DMS79 (cell line): ENCODE results near the gene F11.
"Not testable (repeated sequence)": the region's sequence is repeated elsewhere in the genome, so short reads cannot be mapped to it uniquely, and the experiment has no call there.

Experiments used
- DNase-seq: peaks from one replicate; lab custom pipeline; 2025; lab: John Stamatoyannopoulos, UW

Gene F11

DNA sequence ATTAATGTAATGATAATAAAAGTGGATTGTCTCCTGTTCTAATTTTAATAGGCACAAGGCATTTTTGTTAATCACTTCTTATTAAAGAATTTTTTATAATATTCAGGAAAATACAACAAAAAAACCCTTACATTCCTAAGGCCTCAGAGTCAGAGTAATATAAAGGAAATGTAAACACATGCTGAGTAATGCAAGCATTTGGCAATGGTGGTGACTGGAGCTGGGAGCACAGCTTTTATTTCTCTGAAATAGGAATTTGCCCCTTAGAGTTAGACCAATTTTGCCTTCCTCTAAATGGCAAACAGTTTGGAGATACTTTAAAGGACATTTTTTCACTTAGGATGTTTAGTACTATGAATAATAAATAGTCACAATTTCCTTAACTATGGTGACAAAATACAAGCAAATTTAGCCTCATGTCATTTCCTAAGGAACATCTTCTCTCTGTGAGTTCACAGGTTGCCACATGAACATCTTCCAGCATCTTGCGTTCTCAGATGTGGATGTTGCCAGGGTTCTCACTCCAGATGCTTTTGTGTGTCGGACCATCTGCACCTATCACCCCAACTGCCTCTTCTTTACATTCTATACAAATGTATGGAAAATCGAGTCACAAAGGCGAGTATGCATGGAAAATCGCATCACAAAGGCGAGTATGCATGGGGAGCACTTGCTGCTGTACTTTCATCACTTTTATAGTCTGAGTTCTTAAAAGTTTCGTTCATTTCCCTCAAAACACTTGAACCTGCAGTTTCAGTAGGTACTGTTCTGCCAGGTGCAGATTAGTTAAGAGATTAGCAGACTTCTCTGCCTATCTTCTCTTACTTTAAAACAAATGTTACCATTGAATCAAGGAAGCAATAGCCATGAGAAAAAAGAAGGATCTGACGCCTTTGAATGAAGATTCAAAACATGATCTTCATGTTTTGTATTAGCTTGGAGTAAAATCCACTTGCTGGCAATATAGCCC, 15.9 kb upstream of the F11 start:
- DNase-seq: no peak

DNA sequence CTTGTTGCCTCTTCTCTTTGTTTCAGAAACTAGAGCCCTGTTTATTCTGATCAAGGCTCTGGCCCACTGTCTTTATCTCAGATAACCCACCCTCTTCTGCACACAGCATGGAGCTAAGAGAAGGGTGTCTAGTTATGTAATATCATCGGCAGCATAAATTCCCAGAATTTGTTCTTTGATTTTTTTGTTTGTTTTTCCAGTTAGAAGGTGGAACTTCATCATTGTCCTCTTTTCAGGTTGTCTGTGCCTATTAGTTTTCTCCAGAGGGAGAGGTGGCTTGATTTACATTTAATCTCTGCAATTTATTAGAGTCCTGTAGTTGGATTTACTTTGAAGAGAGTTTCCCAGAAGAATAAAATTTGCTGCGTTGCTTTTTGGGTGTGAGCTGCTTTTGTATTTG, 15.2 kb upstream of the F11 start:
- DNase-seq: no peak

DNA sequence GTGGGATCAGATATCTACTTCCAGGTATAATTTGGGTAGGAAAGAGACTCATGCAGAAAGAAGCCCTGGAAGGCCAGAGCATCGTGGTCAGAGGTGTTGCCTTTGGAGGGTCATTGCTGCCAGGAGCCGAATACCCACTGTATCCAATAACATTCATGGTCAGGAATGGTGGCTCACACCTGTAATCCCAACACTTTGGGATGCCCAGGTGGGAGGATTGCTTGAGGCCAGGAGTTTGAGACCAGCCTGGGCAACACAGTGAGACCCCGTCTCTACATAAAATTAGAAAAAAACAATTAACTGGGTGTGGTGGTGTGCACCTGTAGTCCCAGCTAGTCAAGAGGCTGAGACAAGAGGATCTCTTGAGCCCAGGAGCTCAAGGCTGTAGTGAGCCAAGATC, 10.9 kb upstream of the F11 start:
- DNase-seq: no peak

DNA sequence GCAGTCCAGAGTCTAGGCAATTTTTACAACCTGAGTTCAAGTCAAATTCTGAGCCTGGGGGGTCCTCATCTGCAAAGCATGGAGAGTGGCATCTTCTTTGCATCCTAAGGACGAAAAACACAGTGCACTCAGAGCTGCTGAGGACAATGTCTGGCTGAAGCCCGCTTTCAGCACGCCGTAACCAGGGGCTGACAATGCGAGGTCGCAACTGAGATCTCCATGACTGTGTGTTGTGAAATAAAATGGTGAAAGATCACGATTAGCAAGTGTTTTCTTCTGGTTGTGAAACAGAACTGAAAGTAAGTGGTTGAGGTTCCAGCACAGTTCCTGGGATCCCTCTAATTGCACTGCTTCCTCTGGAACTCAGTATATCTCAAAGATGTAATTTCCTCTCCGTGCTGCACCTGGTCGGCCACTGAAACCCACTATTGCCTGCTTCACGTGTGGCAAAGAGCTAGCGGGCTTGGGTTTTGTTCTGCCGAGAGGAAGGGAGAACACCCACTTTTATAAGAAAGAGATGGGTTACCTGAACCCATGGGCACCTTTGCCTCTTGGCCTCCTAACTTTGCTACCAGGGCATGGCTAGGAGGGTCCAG, 7.7 kb upstream of the F11 start:
- no peak for DNase-seq

DNA sequence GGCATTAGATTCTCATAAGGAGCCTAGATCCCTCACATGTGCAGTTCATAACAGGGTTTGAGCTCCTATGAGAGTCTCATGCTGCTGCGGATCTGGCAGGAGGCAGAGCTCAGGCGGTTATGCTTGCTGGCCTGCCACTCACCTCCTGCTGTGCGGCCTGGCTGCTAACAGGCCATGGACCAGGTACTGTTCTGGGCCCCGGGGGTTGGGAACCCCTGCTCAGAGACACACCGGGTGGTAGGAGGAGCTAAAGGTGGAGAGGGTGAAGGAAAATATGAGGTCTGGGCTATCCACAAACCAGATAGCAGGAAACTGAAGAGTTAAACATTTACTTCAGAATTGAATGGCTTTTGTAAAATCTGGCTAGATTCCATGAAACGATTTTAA, 5.9 kb upstream of the F11 start:
- DNase-seq: no peak

DNA sequence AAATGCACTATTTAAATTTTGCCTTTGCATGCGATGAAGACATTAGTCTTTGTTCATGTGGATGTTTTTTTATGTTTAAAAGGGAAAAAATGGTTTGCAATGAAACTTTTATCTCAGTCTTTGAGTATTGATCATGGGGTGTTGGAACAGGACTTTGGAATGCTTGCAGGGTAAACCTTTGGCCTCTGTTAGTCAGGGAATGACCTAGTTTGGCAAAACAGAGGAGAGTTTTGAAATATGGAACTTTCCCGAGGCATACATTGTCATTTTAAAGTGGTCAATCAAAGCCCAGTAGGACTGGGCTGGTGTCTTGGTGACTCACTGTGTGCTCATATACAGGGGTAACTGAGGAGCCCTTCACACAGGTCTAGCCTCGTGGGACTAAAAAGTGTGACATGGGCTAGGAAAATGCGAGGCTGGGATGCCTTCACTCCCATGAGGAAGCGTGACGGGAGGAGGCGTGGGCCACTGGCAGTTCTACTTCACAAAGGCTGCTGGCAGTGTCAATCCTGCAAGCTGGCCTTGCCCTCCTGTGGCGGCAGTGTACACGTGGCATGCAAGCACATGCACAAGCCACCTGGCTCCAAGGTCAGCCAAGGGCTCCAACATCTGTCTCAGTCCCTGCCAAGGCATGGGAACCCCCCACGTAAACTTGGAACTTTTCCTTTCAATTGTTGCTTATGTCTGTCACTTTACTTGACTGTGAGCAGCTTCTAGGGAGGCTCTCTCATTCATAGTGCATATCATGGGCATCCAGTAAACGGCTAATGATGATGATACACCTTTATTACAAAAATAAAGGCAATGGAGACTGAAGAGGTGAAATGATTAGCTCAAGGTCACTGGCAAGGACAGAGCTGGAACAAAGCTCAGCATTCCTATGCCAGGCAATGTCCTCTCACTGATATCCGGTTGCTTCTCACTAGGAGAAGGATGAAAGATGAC, 5.2 kb upstream of the F11 start:
- DNase-seq: no peak

DNA sequence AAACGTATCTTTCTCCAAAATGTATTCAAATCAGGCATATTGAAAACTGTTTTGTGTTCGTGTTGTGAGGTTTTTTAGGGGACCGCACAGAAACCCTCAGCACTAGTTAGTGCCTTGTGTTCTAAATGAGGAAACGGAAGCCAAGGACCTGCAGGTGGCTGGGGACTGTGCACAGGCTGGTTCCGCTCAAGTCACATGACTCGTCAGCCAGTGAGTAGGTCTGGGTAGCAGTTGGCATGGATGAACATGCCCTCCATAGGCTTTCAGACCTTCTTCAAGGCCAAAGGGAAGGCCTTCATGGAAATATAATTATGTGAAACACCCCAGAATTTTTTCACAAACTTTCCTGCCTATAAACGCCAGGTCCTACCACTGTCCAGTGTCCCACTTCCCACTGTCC, 1.3 kb upstream of the F11 start:
- DNase-seq: no peak

DNA sequence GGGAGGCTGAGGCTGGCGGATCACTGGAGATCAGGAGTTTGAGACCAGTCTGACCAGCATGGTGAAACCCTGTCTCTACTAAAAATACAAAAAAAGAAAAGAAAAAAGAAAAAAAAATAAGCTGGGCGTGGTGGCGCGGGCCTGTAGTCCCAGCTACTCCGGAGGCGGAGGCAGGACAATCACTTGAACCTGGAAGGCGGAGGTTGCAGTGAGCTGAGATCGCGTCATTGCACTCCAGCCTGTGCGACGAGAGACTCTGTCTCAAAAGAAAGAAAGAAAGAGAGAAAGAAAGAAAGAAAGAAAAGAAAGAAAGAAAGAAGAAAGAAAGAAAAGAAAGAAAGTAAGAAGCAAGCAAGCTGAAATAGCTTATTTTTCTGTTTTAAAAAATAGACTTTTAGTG, 739 bp upstream of the F11 start:
- DNase-seq: not testable (repeated sequence)

DNA sequence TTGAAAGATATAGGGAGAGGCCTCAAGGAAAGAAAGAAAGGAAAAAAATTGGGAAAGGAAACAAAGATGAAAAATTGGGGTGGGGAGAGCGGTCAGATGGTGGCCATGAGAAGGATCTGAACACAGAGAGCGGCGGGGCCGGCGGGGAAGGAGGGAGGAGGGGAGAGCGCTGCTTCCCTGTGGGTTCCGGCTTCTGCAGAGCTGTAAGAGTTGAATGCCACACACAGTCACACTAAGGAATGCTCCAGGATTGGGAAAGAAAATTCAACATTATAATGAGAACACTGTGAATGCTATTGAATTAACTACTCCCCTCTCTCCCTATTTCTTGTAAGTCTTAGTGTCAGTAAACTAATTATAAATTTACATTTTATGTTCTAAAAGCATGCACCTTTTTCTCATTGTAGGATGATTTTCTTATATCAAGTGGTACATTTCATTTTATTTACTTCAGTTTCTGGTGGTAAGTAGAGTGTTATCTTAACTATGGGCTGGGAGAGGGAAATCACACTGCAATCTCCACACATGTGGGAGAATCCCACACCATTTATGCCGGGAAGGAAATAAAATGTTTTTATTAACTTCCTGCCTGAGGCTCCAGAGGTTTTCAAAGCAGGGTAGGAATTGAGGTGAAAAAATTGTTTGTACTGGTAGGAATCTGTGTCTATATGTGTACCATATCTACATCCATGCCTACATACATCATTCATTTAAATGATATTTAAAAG, 904 bp downstream of the F11 start:
- DNase-seq: no peak

DNA sequence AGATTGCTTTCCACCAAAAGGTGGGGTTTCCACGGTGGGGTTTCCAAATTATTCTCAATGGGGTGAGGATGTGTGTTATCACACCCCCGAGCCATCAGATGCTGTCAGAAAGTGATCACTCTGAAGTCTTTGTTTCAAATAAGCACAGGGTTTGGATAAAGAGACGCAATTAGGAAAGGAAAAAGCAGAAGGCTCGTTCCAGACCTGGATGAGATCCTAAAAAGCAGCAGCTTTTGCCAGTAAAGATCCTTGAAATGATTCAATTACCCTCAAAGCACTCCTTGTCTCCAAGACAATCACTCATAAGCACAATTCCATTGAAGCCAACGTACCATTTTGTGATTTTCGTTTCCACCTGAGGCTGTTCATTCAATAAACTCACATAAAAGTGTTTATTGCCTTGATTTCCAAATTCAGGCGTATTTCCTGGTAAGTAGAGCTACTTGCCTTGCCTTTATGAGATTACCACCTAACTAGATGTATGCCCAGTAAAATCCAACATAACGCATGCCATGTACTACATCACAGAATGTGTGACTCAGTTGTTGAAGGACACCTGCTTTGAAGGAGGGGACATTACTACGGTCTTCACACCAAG, 5.2 kb downstream of the F11 start:
- no peak for DNase-seq

DNA sequence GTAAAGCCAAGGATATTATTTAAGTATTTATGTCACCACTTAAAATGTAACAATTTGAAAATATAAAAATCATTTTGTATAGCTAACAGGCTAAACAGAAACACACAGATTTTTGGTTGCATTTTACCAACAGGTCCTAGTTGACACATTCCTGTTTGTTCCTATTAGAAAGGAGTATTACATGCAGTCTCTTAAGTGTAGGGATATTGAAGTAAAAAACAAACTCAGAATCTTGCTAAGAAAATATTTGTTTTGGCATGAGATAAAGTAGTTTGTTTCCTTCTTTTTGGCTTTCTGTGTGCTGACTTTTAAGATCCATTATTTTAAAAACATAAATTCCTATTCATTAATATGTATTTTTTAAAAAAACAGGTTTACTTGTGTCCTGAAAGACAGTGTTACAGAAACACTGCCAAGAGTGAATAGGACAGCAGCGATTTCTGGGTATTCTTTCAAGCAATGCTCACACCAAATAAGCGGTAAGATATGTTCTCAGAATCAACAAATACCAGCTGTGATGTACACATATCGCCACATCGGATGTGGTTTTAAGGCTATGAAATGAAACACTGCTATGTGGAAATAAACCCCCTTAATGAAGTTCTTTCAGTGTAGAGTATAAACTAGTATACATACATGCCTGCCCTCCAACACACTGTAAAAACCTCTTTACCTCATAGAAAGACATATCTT, 6.9 kb downstream of the F11 start:
- no peak for DNase-seq

DNA sequence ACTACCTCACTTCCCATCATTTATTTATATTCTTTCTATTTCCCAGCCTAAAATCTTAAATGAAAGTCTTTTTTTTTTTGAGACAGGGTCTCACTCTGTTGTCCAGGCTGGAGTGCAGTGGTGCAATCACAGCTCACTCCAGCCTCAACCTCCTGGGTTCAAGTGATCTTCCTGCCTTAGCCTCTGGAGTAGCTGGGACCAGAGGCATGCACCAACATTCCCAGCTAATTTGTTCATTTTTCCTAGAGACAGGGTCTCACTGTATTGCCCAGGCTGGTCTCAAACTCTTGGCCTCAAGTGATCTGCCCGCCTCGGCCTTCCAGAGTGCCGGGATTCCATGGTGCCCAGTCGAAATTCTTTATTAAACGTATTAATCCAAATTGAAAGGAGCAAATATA, 7.4 kb downstream of the F11 start:
- not testable (repeated sequence) for DNase-seq

DNA sequence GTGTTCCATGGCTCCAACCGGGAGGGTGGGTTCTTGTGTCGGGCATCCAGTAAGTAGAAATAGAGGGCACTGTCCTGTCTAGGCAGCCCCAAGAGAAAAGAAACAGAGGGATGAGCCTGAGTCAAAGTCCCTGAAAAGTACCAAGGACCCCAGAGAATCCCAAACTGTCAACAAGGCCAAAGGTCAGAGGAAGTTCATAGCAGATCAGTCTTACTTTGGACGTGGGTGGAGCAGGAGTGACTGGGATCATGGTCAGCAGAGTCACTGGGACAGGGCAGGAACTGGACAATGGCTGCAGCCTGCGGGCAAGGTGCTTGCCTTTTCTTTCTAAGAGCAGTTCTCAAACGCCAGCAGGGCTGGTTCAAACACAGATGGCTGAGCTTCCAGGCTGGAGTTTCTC, 17.3 kb downstream of the F11 start:
- DNase-seq: no peak

DNA sequence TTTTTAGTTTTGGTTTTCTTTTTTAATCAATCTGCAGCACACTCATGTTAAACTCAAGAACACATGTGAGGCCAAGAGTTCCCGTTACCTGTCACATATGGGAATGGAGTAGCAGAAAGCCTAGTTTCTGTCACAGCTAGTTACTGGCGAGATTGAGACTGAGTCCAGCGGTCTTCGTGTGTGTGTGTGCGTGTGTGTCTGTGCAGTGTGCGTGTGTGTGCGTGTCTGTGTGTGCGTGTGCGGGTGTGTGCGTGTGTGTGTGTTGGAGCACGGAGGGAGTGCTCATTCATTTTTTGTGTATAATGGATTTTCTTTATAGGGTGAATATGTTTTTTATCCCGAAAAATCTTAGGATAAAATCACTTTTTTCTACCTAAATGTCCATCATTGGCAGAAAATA, 19.2 kb downstream of the F11 start:
- DNase-seq: no peak

DNA sequence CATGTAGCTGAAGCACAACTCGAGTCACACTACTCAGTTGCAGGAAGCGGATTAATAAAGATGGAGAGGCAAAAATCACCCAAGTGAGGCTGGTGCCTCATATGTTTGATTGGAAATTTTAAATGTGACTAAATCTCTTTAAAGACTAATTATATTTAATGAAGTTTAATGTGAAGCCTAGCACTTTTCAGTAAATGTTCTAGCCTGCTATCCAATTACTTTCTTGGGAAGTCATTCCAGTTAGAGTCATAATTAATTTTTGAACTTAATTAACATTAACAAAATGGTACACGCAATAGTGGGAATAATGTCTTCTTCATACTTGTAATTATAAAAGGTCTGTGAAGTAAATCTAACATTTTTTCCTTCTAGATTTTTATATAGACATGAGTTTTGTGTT, 20.6 kb downstream of the F11 start:
- DNase-seq: no peak

DNA sequence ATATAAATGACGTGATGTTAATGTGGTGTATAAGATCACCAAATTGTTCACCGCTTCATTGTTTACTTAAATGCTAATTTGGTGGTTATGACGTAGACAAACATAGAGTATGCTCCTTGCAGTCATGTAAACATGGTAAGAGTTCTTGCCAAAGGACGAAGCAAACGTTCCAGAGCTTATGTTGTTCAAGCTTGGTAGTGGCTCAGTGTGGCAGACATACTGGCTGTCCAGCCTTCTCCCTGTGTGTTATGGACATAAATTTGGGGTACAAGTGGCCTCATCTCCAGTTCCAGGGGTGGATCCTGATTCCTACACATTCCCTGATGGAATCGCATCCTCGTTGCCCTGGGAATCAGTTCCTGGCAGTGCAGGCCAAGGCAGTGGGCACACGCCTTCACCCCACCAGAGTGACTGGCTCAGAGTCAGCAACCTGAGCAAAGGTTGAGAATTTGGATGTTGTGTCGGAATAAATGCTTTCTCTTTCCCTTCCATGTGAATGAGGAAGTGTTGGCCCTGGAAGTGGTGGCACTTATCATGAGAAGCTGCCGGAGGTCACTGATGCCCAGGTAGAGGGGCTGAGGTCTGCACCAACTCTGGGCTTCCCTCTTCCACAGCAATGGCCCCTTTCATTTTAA, 25.4 kb downstream of the F11 start:
- no peak for DNase-seq

DNA sequence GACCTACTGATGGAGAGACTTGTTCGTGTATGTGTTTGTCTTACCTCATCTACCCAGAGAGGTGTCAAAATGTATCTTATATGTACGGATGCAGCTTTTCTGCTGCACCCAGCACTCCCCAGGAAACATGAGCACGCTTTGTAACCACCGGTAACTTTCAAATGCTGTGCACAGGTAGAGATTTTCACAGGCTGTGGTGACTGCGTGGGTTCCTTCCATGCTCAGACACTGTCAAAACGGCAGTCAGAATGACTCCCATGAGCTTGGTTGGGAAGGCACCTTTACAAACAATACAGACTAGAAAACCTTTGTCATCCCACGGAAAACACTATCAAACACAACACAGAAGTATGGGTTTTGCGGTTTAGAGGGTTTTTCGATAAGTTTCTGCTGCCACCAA, 28.2 kb downstream of the F11 start:
- no peak for DNase-seq

DNA sequence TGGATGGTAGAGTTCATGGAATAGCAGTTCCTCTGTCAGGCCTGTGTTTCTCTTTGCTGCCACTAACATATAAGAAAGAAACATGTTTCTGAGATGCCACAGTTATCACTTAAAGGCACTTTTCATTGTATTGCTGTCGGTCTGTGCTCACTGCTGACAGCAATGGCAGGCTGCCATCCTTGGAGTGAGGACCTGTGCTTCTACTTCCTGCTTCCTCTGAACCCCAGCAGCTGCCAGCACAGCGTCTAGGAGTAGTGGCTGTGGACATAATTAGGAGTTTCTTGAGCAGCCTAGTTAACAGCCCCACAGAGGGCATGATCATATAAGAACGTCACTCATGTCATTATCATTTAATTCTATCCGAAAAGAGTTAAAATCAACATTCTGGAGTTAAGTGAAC, 30.5 kb downstream of the F11 start:
- DNase-seq: no peak

DNA sequence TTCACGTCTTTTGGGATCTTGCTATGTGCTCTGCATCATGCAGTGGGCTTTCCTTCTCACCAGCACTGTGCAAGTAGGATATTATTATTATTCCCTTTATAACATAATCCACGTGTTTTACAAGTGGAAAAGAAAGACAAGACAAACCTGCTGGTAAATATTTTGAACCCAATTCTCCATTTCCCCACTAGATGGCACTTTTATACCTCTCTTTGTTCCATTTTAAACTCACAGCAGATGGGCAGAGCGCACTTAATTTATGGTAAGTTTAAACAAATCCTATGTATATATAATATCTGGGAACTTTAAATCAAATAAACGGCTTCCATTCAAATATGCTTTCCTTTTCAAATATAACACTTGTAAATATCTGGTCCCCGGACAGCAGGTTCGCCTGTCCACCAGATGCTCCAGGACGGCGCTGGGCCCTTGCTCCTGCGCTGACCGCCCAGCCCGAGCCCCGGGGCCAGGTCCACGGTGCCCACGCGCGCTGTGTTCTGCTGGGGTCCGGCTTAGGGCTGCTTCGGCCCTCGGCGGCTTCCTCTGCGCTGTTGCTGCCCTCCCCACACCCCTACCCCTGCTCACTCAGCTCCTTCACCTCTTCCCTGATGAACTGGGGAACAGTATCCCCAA, 31.1 kb downstream of the F11 start:
- no peak for DNase-seq
